Stomach (tissue), 4 donors: Measurements from ENCODE around the gene RGS3.

Experiments used
- POLR2A ChIP-seq, 4 donors: fragments of 450-650 bp; IDR thresholded peaks; one replicate each; pipeline ENCODE4 v1.6.1; 2016; ENCODE audit warnings: antibody characterized with exemption in 4 of 4, control low read depth in 2 of 4, mild to moderate bottlenecking in 1 of 4, moderate library complexity in 1 of 4
- POLR2AphosphoS5 ChIP-seq, 3 donors: sonication (generic); formaldehyde crosslinking; IDR thresholded peaks; one replicate each; pipeline ENCODE4 v1.6.1; 2016; ENCODE audit warnings: antibody characterized with exemption in 3 of 3

- TF ChIP-seq POLR2AphosphoS5 (IDR thresholded peaks at IDR 0.05) (no peak), POLR2A (IDR thresholded peaks at IDR 0.05) (no peak)
These were observed 46.2 kb upstream of the RGS3 start for GRCh38 chr9:113417370-113417769.
